GM13977 (cell line): ENCODE data around the gene NKD2.

Experiments used
- DNase-seq: peaks from one replicate; pipeline ENCODE4 v3.0.0; 2012; ENCODE audit warnings: low spot score
- CTCF ChIP-seq: IDR thresholded peaks from 2 replicates; pipeline ENCODE4 v1.5.1; 2012; ENCODE audit warnings: mild to moderate bottlenecking, control low read depth; ENCODE audit not compliant: insufficient read depth; ENCODE audit errors: extremely low read depth, missing control alignments
- in situ Hi-C: fragments of 300-500 bp; cut with MboI; formaldehyde crosslinking; loops from one replicate; pipeline ENCODE4 v1.12.0; 2022; ENCODE audit warnings: low sequenced_read_pairs, low pct_unique_long_range_greater_than_20kb, mixed read lengths, inconsistent platforms; ENCODE audit not compliant: unreplicated experiment

NKD2 gene

GRCh38 chr5:962386-962785 is 46.2 kb upstream of the NKD2 start:
- no peak for TF ChIP-seq CTCF
- no peak for DNase-seq
- in situ Hi-C loops, result no loop called here

GRCh38 chr5:962801-963200 is 45.8 kb upstream of the NKD2 start:
- no peak for TF ChIP-seq CTCF
- in situ Hi-C loops, result no loop called here

GRCh38 chr5:963310-963672 is 45.3 kb upstream of the NKD2 start:
- in situ Hi-C loops, result no loop called here
- TF ChIP-seq CTCF, result no peak
- no peak for DNase-seq

More at GRCh38 chr5:962801-963200, 45.8 kb upstream of the NKD2 start:
- DNase-seq, result no peak

GRCh38 chr5:963673-964531 is 44.7 kb upstream of the NKD2 start:
- in situ Hi-C loops, result no loop called here
- no peak for TF ChIP-seq CTCF
- no peak for DNase-seq

- in situ Hi-C loops, result no loop called here
- DNase-seq, result no peak
- TF ChIP-seq CTCF, result no peak
Measured at GRCh38 chr5:964821-965220, 43.8 kb upstream of the NKD2 start.

- no peak for DNase-seq
- TF ChIP-seq CTCF, result no peak
- in situ Hi-C loops, result no loop called here
Measured at GRCh38 chr5:965604-966344, 42.8 kb upstream of the NKD2 start.
